ENCODE results near the gene WWOX. TPM values are rescaled to one million over a fixed set of nuclear protein-coding genes. Genes with fewer than 3 reads are reported as not detected.

Gene WWOX
- total and polyA plus RNA-seq, 2 donors (not counting 3 experiments of a cell fraction or from before 2014, with no cell fraction given), result 6.2 to 12.5 TPM

- CTCF ChIA-PET, result interaction anchor here (0.6 kb wide), 1 partner anchor 32 kb away, joined by 4 read pairs; no protein-coding TSS in a partner anchor
- no TSS peak for BruUV-seq (replicated peaks)
- DNase-seq (ENCODE audit: low read depth, low spot score) (no peak), FAIRE-seq (no peak)
- no peak overlapping the region for H3K9ac ChIP-seq (replicated peaks; ENCODE audit: extremely low read depth, insufficient read depth, low read length)
- H3K36me3 ChIP-seq (ENCODE audit: control insufficient read depth in 2 of 2, extremely low read depth in 1 of 2, insufficient read depth in 2 of 2, low read length in 2 of 2), result no peaks in the 10 kb centered on the region
- dilution Hi-C loops (cut with MboI; ENCODE audit: extremely low pct_ligation_motif_present, low sequenced_read_pairs) (no loop called here), intact Hi-C loops (cut with micrococcal nuclease) (no loop called here)
- no peaks in the 10 kb centered on the region for H3K9me3 ChIP-seq (replicated peaks; ENCODE audit: control insufficient read depth, insufficient read depth, low read length)
- H3K27ac ChIP-seq (ENCODE audit: insufficient read depth, low read depth, low read length), result no peak overlapping the region
- no peak overlapping the region for H3K4me2 ChIP-seq (ENCODE audit: insufficient read depth, low read length)
- POLR2A ChIA-PET, result no interaction called here
- H3K4me3 ChIP-seq (replicated peaks in 1 of 3; ENCODE audit: insufficient read depth in 1 of 3, low read depth in 1 of 3, low read length in 3 of 3), result no peak overlapping the region
- no peak for TF ChIP-seq POLR2AphosphoS5 (IDR thresholded peaks at IDR 0.05; ENCODE audit: insufficient read depth, low read depth, low read length)
- TF ChIP-seq, protein P1, sequence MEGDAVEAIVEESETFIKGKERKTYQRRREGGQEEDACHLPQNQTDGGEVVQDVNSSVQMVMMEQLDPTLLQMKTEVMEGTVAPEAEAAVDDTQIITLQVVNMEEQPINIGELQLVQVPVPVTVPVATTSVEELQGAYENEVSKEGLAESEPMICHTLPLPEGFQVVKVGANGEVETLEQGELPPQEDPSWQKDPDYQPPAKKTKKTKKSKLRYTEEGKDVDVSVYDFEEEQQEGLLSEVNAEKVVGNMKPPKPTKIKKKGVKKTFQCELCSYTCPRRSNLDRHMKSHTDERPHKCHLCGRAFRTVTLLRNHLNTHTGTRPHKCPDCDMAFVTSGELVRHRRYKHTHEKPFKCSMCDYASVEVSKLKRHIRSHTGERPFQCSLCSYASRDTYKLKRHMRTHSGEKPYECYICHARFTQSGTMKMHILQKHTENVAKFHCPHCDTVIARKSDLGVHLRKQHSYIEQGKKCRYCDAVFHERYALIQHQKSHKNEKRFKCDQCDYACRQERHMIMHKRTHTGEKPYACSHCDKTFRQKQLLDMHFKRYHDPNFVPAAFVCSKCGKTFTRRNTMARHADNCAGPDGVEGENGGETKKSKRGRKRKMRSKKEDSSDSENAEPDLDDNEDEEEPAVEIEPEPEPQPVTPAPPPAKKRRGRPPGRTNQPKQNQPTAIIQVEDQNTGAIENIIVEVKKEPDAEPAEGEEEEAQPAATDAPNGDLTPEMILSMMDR (IDR thresholded peaks at IDR 0.05; ENCODE audit: extremely low read depth in 1 of 2, insufficient read depth in 1 of 2, low read depth in 1 of 2, low read length in 2 of 2), result no peak
- no peak for TF ChIP-seq JUN (IDR thresholded peaks at IDR 0.05; ENCODE audit: borderline replicate concordance, insufficient read depth, insufficient read length, low read depth)
- TF ChIP-seq FOS (IDR thresholded peaks at IDR 0.05; ENCODE audit: borderline replicate concordance, insufficient read depth, low read length), result no peak
- TF ChIP-seq POLR2A (IDR thresholded peaks at IDR 0.05; ENCODE audit: low read depth, low read length), result no peak
- TF ChIP-seq MAX (IDR thresholded peaks at IDR 0.05; ENCODE audit: insufficient read depth, insufficient read length), result no peak
- TF ChIP-seq EZH2 (IDR thresholded peaks at IDR 0.05; ENCODE audit: borderline replicate concordance, low read depth, low read length, severe bottlenecking), result no peak
- H4K20me1 ChIP-seq (replicated peaks; ENCODE audit: control insufficient read depth, extremely low read depth, insufficient read depth, low read length), result no peaks in the 10 kb centered on the region
- H3K4me1 ChIP-seq (ENCODE audit: control insufficient read depth, extremely low read depth, insufficient read depth, low read length), result no peaks in the 10 kb centered on the region
- H3K79me2 ChIP-seq (ENCODE audit: control insufficient read depth, insufficient read depth, low read length), result no peaks in the 10 kb centered on the region
- no peaks in the 10 kb centered on the region for H3K9me1 ChIP-seq (replicated peaks; ENCODE audit: control insufficient read depth, extremely low read depth, insufficient read depth, low read length)
- no peaks in the 10 kb centered on the region for H3K27me3 ChIP-seq (ENCODE audit: control insufficient read depth in 2 of 2, insufficient read depth in 2 of 2, low read length in 2 of 2)
- no peak overlapping the region for H2AFZ ChIP-seq (ENCODE audit: low read depth, low read length)
These were observed 169.8 kb downstream of the WWOX start for GRCh38 chr16:78269256-78269655.
